HG03095 (cell line): ENCODE data around the gene ADARB2.
"Not testable (repeated sequence)": the region's sequence is repeated elsewhere in the genome, so short reads cannot be mapped to it uniquely, and the experiment has no call there.

Experiments
- ATAC-seq: cut with Tn5 transposase; IDR thresholded peaks from one replicate; pipeline ENCODE4 v1.9.1; 2021; ENCODE audit warnings: moderate library complexity; ENCODE audit not compliant: unreplicated experiment

ADARB2 gene

DNA sequence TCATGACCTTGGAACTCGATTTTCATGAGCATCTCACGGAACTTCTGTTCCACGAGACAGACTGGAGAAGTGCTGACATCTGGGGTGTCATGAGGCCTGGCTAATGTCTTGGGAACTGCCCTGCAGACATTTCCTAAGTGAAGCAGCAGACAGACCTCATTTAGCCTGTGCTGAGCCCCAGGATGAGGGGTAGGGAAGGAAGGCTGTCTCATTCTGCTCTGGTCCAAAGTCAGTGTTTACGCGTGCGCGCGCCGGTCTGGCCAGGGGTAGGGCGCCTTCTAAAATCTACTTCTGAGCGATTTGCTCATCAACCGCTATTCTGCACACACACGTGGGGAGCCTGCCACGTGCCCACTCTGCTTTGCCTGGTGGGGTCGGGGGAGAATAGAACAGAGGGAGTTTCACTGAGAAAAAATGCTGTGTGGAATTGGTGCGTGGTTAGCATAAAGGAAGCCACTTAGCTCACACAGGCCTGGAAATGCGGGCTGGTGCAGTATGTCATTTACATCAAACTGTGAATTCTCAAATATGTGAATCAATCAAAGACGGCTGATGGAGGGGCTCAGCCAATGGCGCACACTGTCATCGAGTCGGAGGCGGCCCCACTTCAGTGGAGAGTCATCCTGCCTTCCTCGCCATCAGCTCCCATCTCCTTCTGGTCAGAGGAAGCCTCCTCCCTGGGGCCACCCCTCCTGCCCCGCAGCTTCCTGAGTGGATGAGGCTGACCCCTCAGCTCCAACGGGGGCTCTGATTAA lies 335.1 kb downstream of the ADARB2 start:
- ATAC-seq: no peak

DNA sequence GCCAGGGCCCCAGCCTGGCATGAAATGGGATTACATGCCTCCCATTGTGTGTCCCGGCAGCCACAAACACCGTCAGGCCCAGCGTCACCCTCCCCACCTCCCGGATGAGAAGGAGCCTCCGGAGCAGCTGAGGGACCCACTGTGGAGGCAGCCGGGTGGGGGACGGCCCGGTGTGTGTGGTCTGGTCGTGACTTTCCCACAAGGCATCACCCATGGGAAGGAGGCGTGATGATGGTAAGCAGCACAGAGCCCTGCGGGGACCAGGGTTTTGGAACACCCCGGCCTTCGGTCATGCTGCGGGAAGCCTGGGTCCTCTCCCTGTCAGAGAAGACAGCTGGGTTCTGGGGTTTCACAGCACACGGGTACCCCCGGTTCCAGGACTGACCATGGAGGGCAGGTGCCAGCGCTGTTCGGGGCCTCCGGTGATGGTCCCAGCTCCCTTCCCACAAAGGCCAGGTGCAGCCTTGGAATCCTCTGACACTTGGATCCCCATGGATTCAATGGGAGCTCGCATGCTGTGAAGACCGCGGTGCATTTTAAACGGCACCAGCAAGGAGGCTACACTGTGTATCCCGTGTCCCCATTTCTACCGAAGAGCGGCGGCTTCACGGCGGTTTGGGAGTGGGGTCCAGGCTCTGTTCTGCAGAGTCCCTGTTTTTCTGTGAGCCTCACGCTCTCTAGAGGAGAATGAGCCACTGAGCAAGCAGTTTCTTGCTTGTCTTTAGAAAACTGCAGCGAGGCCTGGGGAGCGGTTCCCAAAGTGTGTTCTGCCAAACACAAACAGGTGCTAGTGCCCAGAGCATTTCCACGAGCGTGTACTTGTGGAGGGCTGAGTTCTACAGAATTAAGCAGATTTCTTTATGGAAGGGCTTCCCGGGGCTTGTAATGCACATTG lies 336.0 kb downstream of the ADARB2 start:
- ATAC-seq: no peak

DNA sequence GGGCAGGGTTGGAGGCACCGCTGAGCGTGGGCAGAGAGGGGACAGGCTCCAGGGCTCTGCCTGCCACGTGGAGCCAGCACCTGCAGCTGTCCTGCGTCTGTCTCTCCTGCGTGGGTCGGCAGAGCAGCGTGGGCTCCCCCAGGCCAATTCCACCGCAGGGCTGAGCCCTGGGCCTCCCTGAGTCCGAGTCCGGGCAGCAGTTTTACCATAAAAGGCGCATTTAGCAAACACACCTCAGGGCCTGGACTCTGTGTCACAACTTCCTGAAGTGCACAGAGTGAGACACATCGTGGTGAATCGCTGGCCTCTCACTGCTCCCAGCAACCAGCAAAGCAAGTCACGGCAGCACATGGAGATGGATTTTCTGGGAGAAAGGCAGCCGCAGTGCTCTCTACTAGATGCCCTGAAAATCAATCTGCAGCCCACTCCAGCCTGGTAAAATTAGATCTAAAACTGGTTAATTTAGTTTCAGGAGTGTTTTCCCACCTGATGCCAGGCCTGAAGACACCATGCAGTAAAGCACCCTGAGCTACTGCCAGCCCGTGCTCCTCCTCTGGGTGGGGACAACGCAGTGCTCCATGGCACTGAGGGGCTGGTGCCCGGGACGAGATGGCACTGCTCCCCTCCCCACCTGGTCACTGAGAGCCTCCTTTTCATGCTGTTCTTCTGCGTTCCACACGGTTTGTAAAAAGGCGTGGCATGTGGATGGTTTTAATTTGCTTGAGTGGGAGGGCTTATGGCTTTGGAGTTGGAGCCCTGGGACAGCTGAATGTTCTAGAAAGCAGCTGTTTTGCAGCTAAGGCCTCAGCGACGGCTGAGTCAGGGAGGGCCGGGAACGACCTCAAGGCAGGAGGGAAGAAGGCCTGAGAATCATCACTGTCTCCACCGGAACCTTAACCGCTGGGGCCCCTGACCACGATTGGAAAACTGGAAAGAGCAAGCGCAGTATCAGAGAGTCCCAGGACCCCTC lies 336.9 kb downstream of the ADARB2 start:
- ATAC-seq: no peak

DNA sequence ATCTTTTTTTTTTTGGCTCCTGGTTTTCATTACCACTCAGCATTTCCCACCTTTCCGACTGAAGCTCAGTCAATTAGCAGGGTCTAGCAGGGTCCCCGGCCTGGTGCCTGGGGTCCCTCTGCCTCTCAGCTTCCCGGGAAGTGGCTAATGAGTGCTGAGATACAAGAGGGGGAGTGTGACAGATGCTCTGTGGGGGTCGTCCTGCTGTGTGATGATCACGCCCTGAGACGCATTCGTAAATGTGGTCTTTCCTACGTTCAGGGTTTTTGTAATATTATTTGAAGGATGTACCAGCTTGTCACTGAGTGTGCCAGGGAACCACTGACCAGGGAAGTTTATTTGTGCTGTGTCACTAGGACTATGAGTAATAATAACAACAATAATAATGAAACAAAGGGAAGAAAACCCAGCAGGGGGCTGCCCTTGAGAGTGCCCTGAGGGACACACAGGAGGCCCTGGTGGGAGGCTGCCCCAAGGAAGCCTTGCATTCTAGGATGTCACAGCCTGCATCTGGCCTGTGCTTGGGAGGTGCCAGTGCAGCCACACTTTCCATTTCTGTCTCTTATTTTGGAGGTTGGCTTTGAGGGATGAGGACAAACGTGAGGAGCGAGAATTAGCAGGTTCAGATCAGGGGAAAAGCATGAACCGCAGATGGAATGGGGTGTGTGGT lies 337.8 kb downstream of the ADARB2 start:
- ATAC-seq: no peak

DNA sequence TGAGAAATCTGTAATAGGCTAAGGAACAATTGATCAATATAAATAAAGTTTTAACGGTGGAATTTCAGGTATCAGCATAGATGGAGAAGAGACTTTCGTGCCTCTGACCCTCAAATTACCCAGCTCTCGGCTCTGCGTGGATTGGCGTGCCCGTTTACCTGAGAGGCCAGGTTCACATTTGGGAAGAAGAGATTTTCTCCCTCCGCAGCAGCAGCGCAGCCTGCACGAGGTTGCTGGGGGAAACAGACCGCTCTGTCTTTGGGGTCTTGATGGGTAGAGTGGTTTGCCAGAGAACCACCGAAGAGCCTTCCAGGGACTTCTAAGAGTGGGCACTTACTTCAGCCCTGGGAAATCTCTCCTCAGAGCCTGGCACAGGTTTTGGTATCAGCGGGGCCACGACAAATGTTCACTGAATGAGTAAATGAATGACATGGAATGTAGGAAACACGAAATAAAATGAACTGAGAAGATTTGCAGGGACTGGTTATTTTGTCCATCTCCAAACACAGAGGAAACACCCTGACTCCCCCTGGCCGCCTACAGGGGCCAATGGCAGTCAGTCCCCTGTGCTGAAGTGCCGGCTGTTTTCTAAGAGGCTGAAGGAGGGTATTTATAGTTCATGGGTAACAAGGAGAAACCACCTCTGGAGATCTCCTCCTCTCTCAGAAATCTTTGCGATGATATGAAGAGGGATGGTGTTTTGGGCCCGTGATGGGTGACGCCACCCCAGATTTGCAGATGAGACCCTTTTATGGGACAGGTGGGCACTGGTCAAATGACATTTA lies 338.5 kb downstream of the ADARB2 start:
- no peak for ATAC-seq

DNA sequence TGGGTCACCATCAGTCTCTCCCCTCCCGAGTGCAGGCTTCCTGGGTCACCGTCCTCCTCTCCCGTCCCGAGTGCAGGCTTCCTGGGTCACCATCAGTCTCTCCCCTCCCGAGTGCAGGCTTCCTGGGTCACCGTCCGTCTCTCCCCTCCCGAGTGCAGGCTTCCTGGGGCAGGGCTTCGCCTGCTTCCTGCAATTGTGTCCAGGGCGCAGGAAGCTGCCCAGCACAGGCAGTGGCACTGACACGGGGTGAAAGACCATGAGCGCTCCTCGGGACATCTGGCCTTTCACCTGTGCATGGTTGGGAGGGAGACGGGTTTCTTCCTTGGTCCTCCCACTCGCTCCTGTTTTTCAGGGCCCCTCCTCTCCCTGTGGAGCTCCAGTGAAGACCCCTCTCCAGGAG lies 339.2 kb downstream of the ADARB2 start:
- ATAC-seq: not testable (repeated sequence)

DNA sequence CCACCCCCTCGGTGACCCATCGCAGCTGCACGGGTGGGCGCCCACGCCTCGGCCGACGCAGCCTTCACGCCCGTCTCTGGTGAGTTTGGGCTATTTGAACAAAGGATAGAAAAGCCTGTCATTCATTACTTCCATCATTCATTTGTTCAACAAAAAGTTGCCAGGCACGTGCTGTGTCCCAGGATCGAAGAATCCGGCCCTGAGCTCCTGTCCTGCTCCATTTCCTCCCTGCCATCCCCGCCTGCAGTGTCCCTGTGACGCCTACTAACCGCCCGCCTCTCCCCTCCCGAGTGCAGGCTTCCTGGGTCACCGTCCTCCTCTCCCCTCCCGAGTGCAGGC lies 341.1 kb downstream of the ADARB2 start:
- ATAC-seq: no peak

DNA sequence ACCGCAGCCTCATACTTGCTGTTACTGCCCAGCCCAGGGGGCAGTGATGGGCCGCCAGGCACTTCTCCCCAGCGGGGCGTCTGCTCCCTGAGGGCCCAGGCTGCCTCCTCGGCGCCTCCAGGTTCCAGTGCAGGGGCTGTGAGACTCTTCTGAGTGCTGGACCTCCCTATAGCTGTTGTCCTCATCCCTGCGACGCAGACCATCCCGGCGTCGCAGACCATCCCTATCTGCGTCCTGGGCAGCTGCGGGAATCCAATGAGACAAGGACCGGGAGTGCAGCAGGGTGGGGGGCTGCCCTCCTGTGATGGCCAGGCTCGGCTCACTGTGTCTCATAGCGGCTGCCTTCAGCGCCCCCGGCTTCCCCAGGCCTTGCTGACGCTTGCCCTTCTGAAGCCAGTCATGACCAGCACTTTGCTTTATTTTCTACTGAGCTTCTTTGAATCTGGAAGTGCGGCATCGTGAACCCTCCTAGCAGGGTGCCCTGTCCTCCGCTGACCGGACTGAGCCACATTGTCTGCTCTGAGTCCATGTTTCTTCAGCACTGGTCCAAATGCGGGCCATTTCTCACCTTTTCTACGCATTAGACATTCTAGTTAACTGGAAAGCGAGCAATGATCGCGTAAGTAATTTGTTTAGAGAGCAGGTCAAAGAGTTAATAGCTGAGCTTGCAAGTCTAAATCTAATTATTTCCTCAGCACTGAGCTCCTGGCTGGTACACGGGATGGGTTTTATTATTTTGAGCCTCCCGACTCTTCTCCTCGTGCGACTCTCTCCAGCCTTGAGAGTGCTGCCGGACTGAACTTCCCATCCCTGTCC lies 341.6 kb downstream of the ADARB2 start:
- ATAC-seq: no peak

DNA sequence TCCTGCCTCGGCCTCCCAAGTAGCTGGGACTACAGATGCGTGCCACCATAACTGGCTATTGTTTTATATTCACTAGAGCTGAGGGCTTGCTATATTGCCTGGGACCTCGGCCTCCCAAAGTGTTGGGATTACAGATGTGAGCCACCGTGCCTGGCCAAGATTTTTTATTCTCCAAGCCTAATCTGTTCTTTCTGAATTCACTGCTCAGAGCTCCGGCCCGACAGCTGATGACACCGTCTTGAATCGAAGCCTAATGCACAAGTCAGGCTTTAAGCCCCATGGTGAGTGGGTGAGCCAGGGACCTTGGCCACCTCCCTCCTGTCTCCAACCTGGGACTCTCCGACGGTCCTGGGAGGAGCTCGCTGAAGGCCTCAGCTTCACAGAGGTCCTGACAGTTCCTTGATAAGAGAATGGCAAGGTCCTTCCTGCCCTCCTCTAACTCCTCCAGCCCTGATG lies 342.3 kb downstream of the ADARB2 start:
- no peak for ATAC-seq

DNA sequence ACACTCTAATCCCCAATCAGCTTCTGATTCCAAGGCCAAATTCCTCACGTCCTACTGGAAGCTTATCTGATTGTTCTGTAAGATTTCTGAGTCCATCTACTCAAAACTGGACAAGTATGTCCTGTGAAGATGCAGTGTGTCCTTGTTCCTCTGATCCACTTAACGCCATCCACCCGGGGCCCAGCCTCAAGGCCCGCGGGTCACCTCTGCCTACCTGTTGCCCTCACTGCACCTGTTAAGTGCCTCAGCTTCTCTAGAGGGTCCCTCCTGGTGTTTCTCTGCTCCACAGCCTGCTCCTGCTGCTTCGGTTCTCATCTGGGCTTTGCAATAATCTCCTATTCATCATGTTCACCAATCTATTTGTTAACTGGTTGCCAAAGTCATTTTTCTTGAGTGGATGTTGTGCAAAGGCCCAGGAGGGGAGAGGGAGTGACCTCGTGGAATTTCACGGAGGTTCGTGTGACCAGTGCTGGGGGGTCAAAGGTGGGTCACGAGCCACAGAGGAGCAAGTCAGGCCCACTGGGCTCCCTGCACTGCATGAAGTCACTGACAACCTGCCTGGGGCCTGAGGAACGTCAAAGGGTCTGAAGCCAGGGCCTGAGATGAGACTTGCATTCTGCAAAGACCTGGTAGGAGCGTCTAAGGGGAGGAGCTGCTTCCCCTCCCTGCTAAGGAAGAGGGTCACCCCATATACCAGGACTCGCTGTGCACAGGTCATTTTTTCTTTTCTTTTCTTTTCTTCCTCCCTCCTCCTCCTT lies 343.0 kb downstream of the ADARB2 start:
- no peak for ATAC-seq

DNA sequence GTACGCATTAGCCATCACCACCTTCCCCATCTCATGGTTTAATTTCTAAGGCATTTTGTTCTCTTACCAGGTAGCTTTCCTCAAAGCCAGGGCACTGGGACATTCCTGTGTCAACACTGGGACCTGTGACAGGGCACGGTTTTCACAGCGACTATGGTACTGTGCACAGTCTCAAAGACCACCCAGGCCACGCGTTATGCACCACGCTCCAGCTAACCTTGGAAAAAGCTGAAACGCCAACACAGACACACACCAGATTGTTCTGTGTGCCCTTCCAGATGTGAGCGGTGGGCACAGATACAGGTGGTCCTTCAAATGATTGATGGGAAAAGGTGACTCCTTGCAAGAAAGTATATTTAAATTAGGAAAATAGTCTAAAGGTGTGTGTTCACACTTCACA lies 343.8 kb downstream of the ADARB2 start:
- no peak for ATAC-seq

DNA sequence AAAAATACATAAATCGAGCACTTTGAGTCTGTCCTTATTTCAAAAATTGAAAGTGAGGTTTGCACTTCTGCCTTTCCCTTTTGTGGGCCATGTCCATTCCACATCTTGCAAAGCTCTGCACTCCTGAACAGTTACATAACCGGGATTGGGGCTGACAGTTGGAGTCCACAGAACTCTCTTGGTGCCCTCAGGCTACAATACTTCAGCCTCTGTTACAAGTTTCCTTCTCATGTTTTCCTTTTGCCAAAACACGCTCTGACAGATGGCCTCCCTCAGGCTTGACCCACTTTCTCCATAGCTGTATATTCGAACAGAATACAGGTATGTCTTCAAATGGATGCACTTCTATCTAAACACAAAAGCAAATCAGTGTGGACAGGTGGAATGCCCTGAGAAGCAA lies 345.2 kb downstream of the ADARB2 start:
- no peak for ATAC-seq

DNA sequence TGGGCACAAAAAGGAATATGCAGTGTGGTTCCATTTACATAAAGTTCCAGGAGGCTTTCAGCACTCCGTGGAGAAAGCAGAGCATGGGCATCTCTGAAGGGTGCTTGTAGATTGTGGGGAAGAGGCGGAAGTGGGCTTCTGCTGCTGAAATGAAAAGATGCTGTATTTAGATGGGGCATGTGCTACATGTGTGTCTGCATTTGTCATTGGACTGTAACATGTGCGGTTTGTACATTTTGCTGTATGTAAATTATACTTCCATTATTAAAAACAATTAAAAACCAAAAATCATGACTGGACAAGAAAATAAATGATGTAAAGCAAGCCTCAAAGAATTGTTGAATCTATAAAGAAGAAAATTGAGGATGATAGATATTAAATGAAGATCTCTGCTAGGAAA lies 347.1 kb downstream of the ADARB2 start:
- no peak for ATAC-seq

DNA sequence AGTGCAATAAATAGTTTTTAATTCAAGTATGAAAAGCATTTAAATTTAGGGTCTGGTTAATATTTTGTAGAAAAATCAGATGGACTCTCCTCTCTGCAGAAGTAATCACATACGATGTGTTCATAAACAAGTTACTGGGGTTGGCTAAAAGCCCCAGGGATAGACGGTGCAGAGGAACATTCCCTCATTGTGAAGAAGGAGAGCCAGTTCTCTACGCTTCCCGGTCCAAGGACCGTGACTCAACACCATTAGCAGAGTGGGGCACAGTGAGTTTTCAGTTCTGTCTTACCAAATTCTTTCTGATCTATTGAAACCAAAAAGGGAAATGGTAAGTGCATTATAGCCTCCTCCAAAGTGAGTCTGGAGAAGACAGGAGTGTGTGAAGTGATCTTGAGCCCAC lies 353.3 kb downstream of the ADARB2 start:
- no peak for ATAC-seq

DNA sequence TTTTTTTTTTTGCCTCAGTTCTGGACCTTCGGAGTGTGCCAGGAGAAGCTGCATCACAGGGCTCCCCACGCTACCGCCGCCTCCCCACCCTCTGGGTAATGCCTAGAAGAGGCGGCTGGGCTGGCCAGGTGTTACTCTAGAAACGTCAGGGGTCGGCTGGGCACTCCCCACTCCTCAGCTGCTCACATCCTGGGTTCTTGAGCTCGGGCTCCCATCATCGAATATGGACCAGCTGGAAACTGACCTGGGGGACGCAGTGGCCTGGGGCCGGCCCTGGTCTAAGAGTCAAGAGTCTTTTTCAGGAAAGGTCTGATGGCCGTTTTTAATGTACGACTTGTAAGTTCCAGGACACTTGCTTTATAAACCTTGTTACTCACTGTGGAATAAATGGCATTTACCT lies 354.6 kb downstream of the ADARB2 start:
- no peak for ATAC-seq

DNA sequence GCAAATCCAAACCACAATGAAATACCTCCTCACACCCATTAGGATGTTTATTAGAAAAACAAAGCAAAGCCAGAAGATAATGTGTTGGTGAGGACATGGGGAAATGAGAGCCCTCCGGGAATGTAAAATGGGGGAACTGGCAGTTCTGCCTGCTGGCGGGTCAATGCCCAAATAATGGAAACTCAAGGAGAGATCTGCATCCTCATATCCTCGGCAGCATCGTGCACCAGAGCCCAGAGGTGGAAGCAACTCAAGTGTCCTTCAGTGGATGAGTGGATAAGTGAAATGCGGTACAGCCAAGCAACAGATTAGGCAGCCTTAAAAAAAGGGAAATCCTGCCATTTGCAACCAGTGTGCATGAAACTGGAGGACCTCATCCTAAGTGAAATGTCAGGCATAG lies 356.0 kb downstream of the ADARB2 start:
- no peak for ATAC-seq

DNA sequence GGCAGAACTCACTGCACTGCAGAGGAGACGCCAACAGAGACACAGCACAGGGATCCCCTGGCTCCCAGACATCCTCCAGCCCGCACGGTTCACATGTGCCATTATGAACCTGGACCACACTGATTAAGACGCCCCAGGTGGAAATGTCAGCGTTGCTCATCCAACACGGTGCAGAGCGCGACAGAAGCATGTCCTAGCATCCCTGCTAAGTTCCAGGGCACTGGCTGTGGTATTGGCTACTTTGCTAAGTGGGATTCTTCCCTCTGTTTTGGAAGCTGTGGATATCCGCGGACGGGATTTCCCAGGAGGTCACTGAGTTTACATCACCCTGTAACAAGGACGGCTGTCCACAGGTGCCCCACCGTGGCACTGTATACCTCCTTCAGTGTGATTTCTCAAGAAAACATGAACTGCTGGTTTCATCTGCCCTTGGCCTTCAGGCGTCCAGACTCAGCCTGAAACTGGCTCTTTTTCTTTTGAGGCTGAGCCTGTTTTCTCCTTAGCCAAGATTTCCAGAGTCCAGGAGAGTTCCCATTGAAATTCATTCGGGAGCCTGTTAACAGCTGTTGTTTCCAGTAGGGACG lies 357.1 kb downstream of the ADARB2 start:
- ATAC-seq: no peak

DNA sequence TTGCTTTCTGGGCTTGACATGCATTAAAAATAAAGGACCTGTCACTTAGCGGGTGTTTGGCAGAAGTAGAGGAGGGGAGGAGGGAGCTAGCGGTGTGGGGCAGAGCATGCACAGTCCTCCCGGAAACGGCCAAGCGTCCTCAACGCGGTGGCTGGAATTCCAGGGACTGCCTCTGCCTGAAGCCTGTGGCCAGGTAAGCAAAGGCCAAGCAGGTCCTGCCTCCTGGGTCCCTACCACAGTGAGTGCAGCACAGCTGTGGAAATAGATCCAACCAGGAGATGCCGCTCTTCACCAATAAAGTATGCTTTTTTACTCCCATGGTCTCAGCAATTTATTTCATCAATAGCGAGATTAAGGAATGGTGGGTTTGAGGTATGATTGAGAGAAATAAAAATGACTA lies 357.7 kb downstream of the ADARB2 start:
- no peak for ATAC-seq
